Naive B cell (primary cell): Measurements from ENCODE around the gene CMKLR1. TPM values are rescaled to one million over a fixed set of nuclear protein-coding genes. Genes with fewer than 3 reads are reported as not detected.

Experiments used
- ATAC-seq, 2 donors: fragments of 150-1000 bp; cut with Tn5 transposase; 2 replicates each; pipeline ENCODE4 v1.10.0; 2021; ENCODE audit warnings: low read depth in 2 of 2, mild to moderate bottlenecking in 2 of 2, moderate library complexity in 2 of 2
- DNase-seq: peaks from one replicate; pipeline ENCODE4 v3.0.0; 2022
- H3K27ac Mint-ChIP-seq, 6 donors: one replicate each; pipeline ENCODE4 v1.8.0; 2020 to 2022; ENCODE audit warnings: mild to moderate bottlenecking in 6 of 6, mixed read lengths in 6 of 6, moderate library complexity in 5 of 6, inconsistent platforms in 2 of 6
- H3K27me3 Mint-ChIP-seq, 3 donors: one replicate each; pipeline ENCODE4 v1.8.0; 2021 to 2022; ENCODE audit warnings: mixed read lengths in 3 of 3, mild to moderate bottlenecking in 1 of 3
- H3K36me3 Mint-ChIP-seq, 2 donors: one replicate each; pipeline ENCODE4 v1.8.0; 2020 to 2022; ENCODE audit warnings: mixed read lengths in 2 of 2, inconsistent platforms in 1 of 2, mild to moderate bottlenecking in 1 of 2
- H3K4me1 Mint-ChIP-seq, 3 donors: one replicate each; pipeline ENCODE4 v1.8.0; 2020 to 2022; ENCODE audit warnings: mixed read lengths in 3 of 3, inconsistent platforms in 1 of 3, mild to moderate bottlenecking in 1 of 3, moderate library complexity in 1 of 3
- H3K4me3 Mint-ChIP-seq, 8 donors: one replicate each; pipeline ENCODE4 v1.8.0; 2020 to 2022; ENCODE audit warnings: mild to moderate bottlenecking in 8 of 8, mixed read lengths in 8 of 8, moderate library complexity in 8 of 8, inconsistent platforms in 2 of 8
- H3K9me3 Mint-ChIP-seq, 7 donors: one replicate each; pipeline ENCODE4 v1.8.0; 2020 to 2022; ENCODE audit warnings: mixed read lengths in 7 of 7, mild to moderate bottlenecking in 5 of 7, inconsistent platforms in 2 of 7, moderate library complexity in 1 of 7
- polyA plus RNA-seq, 6 donors: library from polyadenylated mRNA; unstranded; fragments of 300-500 nt; fragmentation: Illumina TruSeq; gene quantifications; one replicate each; pipeline ENCODE4 v1.2.3, GENCODE V29; 2021; ENCODE audit warnings: low read depth in 6 of 6

Gene CMKLR1
- polyA plus RNA-seq, 6 donors from 2014 or later: 0.09 TPM; not detected in 5

DNA sequence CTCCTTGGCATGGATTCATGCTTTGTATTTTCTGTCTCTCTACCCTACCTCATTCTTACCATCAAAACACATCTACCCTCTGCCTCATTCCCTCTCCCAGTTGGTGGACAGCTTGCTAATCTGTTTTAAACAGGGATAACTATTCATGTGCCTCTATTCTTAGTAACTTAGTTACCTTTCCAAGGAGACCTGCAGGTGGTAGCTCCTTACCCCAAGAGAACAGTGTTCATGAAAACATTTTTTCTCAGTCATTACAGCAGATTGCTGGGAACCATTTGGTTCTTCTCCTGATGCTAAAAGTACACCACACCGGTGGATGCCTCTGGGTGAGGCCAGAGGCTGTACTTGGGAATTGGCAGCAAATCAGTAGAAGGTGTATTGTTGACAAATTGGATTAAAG, 73.0 kb downstream of the CMKLR1 start:
- no peak for ATAC-seq
- H3K36me3 Mint-ChIP-seq: no peaks in the 10 kb centered on the region
- no peak for DNase-seq
- H3K4me1 Mint-ChIP-seq: no peaks in the 10 kb centered on the region
- H3K4me3 Mint-ChIP-seq: no peak overlapping the region
- H3K27me3 Mint-ChIP-seq: peaks cover 11 to 22% (median 17%) of the 10 kb centered on the region in 3 donors
- no peak overlapping the region for H3K27ac Mint-ChIP-seq
- peaks cover 4 to 14% (median 11%) of the 10 kb centered on the region in 7 donors for H3K9me3 Mint-ChIP-seq

DNA sequence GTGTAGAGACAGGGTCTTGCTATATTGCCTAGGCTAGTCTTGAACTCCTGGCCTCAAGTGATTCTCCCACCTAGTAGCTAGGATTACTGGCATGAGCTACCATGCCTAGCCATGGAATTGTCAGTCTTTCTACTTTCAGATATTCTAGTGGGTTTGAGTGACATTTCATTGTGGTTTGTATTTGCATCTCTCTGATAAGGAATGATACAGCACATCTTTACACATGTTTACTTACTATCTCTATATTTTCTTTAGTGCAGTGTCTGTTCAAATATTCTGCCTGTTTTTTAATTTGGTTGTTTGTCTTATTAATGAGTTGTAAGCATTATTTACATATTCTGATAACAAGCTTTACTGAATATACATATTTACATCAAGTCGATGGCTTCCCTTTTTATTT, 73.6 kb downstream of the CMKLR1 start:
- no peak overlapping the region for H3K27ac Mint-ChIP-seq
- H3K4me3 Mint-ChIP-seq: no peak overlapping the region
- ATAC-seq (no peak), DNase-seq (no peak)
- H3K27me3 Mint-ChIP-seq: peaks cover 16 to 22% (median 17%) of the 10 kb centered on the region in 3 donors
- no peaks in the 10 kb centered on the region for H3K4me1 Mint-ChIP-seq
- H3K36me3 Mint-ChIP-seq: no peaks in the 10 kb centered on the region
- peaks cover 4 to 18% (median 17%) of the 10 kb centered on the region in 7 donors for H3K9me3 Mint-ChIP-seq

DNA sequence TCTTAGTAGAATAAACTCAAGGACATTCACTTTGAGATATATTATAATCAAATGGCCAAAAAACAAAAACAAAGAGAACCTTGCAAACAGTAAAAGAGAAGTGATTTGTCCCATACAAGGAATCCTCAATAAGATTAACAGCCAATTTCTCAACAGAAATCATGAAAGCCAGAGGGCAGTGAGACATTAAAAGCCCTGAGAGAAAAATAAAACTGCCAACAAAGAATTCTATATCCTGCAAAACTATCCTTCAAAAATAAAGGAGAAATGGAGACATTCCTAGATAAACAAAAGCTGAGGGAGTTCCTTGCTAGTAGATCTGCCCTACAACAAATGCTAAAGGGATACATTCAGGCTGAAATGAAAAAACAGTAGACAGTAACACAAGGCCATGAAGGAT, 78.1 kb downstream of the CMKLR1 start:
- Mint-ChIP-seq H3K4me1 (no peaks in the 10 kb centered on the region), H3K9me3 (peaks cover 4 to 39% (median 26%) of the 10 kb centered on the region in 7 donors), H3K4me3 (no peak overlapping the region), H3K27me3 (peaks cover 13 to 15% (median 14%) of the 10 kb centered on the region in 3 donors), H3K36me3 (no peaks in the 10 kb centered on the region), H3K27ac (no peak overlapping the region)
- no peak for ATAC-seq
- no peak for DNase-seq

DNA sequence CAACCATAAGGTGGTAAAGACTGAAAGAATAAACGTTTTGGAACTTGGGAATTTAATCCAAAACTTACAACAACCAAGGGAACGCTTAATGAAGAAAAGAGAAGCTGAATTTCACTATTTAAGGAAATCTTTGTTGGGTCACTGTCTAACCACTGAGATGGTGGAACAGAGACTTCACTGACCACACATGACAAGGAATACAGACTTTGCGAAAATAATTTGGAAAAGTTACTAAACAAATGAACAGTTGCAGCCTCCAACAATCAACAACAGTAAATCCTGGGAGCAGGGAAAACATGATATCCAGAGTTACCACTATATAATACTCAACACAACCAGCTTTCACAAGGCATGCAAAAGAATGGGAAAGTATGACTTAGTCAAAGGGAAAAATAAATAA, 79.1 kb downstream of the CMKLR1 start:
- Mint-ChIP-seq H3K27me3 (peaks cover 8 to 18% (median 11%) of the 10 kb centered on the region in 3 donors), H3K4me3 (no peak overlapping the region), H3K9me3 (peaks cover 4 to 39% (median 23%) of the 10 kb centered on the region in 7 donors), H3K27ac (no peak overlapping the region), H3K4me1 (no peaks in the 10 kb centered on the region), H3K36me3 (no peaks in the 10 kb centered on the region)
- ATAC-seq (no peak), DNase-seq (no peak)

DNA sequence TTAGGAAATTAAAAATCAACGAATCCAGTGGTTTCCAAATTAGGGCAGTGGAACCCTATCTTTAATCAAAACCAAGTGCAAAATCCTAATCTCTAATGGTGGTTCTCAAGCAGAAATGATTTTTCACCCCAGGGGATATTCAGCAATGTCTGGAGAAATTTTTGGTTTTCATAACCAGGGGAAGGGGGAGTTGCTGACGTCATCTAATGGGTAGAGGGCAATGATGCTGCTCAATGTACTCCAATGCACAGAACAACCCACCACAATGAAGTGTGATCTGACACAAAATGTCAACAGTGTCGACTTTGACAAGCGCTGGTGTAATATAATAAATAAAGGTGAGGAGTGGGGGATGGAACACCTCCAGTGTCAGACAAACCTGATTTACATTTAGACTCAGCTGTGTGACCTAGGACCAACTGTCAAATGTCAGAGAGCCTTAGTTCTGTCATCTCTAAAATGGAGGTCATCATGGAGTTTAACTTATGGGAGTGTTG, 81.5 kb downstream of the CMKLR1 start:
- no peak for DNase-seq
- Mint-ChIP-seq H3K9me3 (peaks cover 0 to 39% (median 23%) of the 10 kb centered on the region in 7 donors), H3K27me3 (peaks cover 6 to 18% (median 12%) of the 10 kb centered on the region in 3 donors), H3K27ac (no peak overlapping the region), H3K36me3 (no peaks in the 10 kb centered on the region), H3K4me3 (no peak overlapping the region), H3K4me1 (peaks cover 0 to 2% (median 0%) of the 10 kb centered on the region in 3 donors)
- no peak for ATAC-seq

DNA sequence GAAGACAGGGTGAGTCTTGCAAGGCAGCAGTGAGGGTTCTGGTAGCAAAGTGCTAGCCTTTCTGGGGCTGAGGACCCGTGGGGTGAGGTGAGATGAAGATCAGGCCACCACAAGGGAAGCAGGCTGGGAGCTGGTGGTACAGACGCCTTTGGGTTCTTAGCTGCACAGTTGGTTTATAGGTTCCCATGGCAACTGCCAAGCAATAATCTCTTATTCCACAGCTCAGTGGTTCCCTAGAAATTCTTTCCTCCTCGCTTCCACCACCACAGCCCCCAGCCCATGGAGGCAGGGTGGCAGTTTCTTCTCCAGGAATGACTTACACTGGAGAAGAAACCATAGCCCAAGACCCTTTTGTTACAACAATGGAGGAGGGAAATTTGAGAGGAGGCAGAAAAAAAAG, 82.1 kb downstream of the CMKLR1 start:
- ATAC-seq: no peak
- Mint-ChIP-seq H3K4me3 (no peak overlapping the region), H3K9me3 (peaks cover 0 to 37% (median 23%) of the 10 kb centered on the region in 7 donors), H3K27me3 (peaks cover 11 to 18% (median 18%) of the 10 kb centered on the region in 3 donors), H3K36me3 (no peaks in the 10 kb centered on the region), H3K4me1 (peaks cover 0 to 2% (median 0%) of the 10 kb centered on the region in 3 donors), H3K27ac (no peak overlapping the region)
- DNase-seq: no peak

DNA sequence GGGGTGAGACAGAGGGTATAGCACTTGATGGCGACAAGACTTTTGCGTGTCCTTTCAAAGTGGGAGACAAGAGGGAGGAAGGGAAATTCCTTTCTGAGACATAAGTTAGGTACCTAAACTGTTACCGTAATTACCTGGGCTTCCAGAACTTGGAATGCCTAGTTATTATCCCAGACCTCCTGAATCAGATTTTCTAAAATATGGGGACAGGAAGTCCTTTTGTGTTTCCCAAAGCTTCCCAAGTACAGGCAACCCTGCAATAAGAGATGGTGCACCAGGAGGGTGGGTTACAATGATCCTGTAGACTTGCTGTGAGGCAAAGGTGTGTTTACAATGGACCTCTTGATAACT, 83.9 kb downstream of the CMKLR1 start:
- peak overlapping the region in 1 of 8 donors; percentile 21 for H3K4me3 Mint-ChIP-seq
- peaks cover 21 to 26% (median 26%) of the 10 kb centered on the region in 3 donors for H3K27me3 Mint-ChIP-seq
- ATAC-seq (no peak), DNase-seq (no peak)
- H3K9me3 Mint-ChIP-seq: peaks cover 0 to 19% (median 9%) of the 10 kb centered on the region in 7 donors
- H3K36me3 Mint-ChIP-seq: no peaks in the 10 kb centered on the region
- peaks cover 0 to 2% (median 0%) of the 10 kb centered on the region in 3 donors for H3K4me1 Mint-ChIP-seq
- H3K27ac Mint-ChIP-seq: no peak overlapping the region

DNA sequence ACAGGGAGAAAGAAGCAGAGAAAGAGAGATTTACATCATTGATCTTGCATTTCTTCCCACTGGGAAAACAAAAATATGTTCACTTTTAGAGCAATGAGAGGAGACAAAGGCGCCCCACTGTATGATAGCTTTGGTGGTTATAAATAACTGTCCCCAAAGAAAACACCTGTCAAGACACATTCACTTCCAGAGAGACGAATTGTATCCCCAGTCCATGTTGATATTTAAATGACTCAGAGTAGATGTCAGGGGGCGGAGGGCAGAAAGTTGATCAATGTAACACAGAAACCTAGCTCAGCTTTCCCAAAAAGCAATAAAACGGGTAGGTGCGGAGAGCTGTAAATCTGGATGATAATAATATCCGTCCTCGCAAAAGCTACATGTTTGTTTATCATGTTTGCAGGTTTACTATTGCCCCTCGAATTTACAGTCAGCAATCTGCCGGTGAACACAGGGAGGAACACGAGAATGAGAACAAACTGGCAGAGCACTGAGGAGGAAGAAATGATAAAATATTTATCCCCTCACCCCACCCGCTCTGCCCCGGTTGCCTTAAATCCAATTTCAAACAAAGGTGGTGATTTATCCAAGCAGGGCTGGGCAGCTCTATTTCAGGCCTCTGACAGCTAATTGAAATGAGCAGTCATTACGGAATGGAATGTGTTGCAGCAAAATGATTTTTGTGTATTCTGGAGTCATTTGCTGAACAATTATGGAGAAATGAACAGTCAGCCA, 84.4 kb downstream of the CMKLR1 start:
- Mint-ChIP-seq H3K4me1 (peaks cover 0 to 2% (median 0%) of the 10 kb centered on the region in 3 donors), H3K27ac (no peak overlapping the region), H3K27me3 (peaks cover 26 to 31% (median 31%) of the 10 kb centered on the region in 3 donors), H3K9me3 (peaks cover 0 to 14% (median 5%) of the 10 kb centered on the region in 7 donors), H3K4me3 (peak overlapping the region in 1 of 8 donors; percentile 21), H3K36me3 (no peaks in the 10 kb centered on the region)
- ATAC-seq (no peak), DNase-seq (no peak)

DNA sequence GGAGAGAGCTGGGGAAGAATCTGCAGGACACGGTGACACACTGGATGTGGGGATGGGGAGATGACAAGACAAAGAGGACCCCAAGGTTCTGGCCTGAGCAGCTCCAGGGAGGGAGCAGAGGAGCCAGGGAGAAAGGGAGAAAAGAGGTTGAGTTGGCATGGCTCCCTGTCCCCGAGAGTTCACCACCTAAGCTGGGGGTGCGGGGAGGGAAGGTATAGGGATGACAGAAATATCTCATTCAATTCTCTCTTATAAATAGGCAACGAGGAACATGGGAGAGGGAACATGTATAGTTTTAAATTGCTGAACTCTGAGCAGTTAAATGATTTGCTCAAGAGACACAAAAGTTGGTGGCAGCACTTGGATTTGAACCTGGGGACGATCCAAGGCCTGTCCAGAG, 85.1 kb downstream of the CMKLR1 start:
- peak overlapping the region in 1 of 8 donors; percentile 8 for H3K4me3 Mint-ChIP-seq
- peaks cover 33 to 38% (median 36%) of the 10 kb centered on the region in 3 donors for H3K27me3 Mint-ChIP-seq
- H3K4me1 Mint-ChIP-seq: peaks cover 0 to 2% (median 0%) of the 10 kb centered on the region in 3 donors
- peaks cover 0 to 7% (median 2%) of the 10 kb centered on the region in 7 donors for H3K9me3 Mint-ChIP-seq
- no peak for ATAC-seq
- DNase-seq: no peak
- H3K27ac Mint-ChIP-seq: no peak overlapping the region
- no peaks in the 10 kb centered on the region for H3K36me3 Mint-ChIP-seq

DNA sequence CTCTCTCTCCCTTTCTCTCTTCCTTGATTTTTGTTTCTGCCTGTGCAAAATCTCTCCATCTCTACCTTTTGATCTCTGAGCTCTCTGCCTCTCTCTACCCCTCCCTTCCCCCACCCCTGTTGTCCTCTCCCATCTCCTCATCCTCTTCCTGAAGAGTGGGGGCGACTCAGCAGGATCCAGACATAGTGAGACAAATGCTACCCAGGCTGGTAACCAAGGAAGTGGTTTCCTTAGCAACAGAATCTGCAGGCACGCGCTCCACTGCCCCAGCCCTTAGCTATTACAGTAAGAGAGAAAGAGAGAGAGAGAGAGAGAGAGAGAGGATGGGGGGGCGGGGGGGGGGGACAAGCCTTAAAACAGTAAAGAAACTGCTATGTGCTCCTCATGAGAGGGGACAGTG, 85.6 kb downstream of the CMKLR1 start:
- ATAC-seq (no peak), DNase-seq (no peak)
- H3K4me1 Mint-ChIP-seq: peaks cover 0 to 2% (median 0%) of the 10 kb centered on the region in 3 donors
- H3K27ac Mint-ChIP-seq: no peak overlapping the region
- H3K4me3 Mint-ChIP-seq: no peak overlapping the region
- no peaks in the 10 kb centered on the region for H3K36me3 Mint-ChIP-seq
- peaks cover 0 to 5% (median 0%) of the 10 kb centered on the region in 7 donors for H3K9me3 Mint-ChIP-seq
- H3K27me3 Mint-ChIP-seq: peaks cover 33 to 41% (median 40%) of the 10 kb centered on the region in 3 donors

DNA sequence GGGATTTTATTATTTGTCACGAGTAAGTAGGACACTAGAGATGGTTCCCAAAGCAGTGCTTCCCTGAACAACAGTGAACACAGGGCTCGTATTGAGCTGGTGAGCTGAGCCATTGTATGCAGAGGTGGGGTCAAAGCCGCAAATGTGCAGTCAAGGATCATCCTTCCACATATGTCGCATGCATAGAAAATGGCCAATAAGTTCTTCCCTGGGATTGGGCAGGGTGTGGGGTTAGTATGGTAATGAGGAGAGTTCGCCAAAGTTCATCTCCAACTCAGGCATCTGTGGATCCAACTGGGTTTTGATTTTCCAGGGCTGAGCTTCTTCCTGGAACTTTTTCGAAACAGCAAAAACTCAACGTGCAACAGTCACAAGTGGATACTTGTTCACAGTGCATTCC, 86.6 kb downstream of the CMKLR1 start:
- Mint-ChIP-seq H3K4me1 (peaks cover 0 to 2% (median 0%) of the 10 kb centered on the region in 3 donors), H3K4me3 (no peak overlapping the region), H3K27ac (no peak overlapping the region), H3K27me3 (peaks cover 33 to 45% (median 40%) of the 10 kb centered on the region in 3 donors), H3K36me3 (no peaks in the 10 kb centered on the region), H3K9me3 (peaks cover 0 to 3% (median 0%) of the 10 kb centered on the region in 7 donors)
- ATAC-seq (no peak), DNase-seq (no peak)

DNA sequence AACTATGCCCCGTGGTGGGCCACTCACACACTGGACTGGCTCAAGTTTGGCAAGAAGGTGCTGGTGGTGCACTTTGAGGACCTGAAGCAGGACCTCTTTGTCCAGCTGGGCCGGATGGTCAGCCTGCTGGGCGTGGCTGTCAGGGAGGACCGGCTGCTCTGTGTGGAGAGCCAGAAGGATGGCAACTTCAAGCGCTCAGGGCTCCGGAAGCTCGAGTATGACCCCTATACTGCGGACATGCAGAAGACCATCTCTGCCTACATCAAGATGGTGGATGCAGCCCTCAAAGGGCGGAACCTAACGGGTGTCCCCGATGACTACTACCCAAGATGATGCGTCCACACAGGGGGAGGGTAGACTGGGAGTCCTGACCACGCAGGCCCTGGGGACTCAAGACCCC, 91.1 kb downstream of the CMKLR1 start:
- DNase-seq (no peak), ATAC-seq (no peak)
- peaks cover 22 to 44% (median 36%) of the 10 kb centered on the region in 3 donors for H3K27me3 Mint-ChIP-seq
- H3K4me1 Mint-ChIP-seq: no peaks in the 10 kb centered on the region
- H3K36me3 Mint-ChIP-seq: no peaks in the 10 kb centered on the region
- peaks cover 0 to 3% (median 0%) of the 10 kb centered on the region in 7 donors for H3K9me3 Mint-ChIP-seq
- no peak overlapping the region for H3K27ac Mint-ChIP-seq
- H3K4me3 Mint-ChIP-seq: no peak overlapping the region

DNA sequence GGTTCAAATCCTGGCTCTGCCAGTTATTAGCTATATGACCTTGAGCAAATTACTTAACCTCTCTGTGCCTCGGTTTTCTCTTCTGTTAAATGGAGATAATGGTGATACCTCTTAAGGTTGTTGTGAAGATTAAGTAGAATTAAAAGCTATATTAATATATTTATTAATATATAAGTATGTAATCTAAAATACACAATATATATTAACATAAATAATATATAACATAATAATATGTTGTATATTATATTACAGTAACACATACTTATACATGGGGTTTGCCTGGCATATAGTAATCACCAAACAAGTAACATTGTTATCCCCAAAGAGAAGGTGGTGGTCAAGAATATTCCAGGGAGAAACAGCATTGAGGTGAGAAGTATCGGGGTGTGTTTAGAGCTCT, 92.0 kb downstream of the CMKLR1 start:
- Mint-ChIP-seq H3K27ac (no peak overlapping the region), H3K27me3 (peaks cover 22 to 40% (median 31%) of the 10 kb centered on the region in 3 donors), H3K36me3 (no peaks in the 10 kb centered on the region), H3K9me3 (peaks cover 0 to 3% (median 0%) of the 10 kb centered on the region in 7 donors), H3K4me1 (no peaks in the 10 kb centered on the region), H3K4me3 (no peak overlapping the region)
- no peak for ATAC-seq
- DNase-seq: no peak
